Measurements from ENCODE around the gene ZC3H4.

DNA sequence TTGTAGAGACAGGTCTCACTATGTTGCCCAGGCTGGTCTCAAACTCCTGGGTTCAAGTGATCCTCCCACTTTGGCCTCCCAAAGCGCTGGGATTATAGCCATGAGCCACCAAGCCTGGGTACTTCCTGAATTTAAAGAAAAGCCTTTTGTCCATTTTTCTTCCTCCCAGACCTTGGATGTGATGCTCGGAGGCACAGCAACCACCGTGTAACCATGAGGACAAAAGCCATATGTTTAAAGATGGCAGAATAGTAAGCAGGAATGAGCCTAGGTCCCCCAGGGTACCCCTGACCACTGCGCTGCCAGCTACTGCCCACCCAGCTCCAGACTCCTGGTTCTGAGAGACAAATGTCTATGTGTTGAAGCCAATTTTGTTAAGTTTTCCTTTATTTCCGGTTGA lies 31.1 kb downstream of the ZC3H4 start:
- TF ChIP-seq CREB1 (CRISPR knock-in tag; IDR thresholded peaks at IDR 0.05; ENCODE audit: low read depth) (no peak), POLR2AphosphoS5 (IDR thresholded peaks at IDR 0.05; ENCODE audit: low read depth) (no peak), EZH2 (IDR thresholded peaks at IDR 0.05; ENCODE audit: low read depth, unreplicated experiment) (no peak), EZH2phosphoT487 (IDR thresholded peaks at IDR 0.05; ENCODE audit: unreplicated experiment) (no peak), JUNB (IDR thresholded peaks at IDR 0.05; ENCODE audit: unreplicated experiment) (no peak), NANOG (IDR thresholded peaks at IDR 0.05; ENCODE audit: borderline replicate concordance) (no peak)
- TF ChIP-seq, protein P1, sequence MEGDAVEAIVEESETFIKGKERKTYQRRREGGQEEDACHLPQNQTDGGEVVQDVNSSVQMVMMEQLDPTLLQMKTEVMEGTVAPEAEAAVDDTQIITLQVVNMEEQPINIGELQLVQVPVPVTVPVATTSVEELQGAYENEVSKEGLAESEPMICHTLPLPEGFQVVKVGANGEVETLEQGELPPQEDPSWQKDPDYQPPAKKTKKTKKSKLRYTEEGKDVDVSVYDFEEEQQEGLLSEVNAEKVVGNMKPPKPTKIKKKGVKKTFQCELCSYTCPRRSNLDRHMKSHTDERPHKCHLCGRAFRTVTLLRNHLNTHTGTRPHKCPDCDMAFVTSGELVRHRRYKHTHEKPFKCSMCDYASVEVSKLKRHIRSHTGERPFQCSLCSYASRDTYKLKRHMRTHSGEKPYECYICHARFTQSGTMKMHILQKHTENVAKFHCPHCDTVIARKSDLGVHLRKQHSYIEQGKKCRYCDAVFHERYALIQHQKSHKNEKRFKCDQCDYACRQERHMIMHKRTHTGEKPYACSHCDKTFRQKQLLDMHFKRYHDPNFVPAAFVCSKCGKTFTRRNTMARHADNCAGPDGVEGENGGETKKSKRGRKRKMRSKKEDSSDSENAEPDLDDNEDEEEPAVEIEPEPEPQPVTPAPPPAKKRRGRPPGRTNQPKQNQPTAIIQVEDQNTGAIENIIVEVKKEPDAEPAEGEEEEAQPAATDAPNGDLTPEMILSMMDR (conservative IDR thresholded peaks at IDR 0.05; ENCODE audit: low read depth in 2 of 2) = no peak
- TF ChIP-seq, protein P2, sequence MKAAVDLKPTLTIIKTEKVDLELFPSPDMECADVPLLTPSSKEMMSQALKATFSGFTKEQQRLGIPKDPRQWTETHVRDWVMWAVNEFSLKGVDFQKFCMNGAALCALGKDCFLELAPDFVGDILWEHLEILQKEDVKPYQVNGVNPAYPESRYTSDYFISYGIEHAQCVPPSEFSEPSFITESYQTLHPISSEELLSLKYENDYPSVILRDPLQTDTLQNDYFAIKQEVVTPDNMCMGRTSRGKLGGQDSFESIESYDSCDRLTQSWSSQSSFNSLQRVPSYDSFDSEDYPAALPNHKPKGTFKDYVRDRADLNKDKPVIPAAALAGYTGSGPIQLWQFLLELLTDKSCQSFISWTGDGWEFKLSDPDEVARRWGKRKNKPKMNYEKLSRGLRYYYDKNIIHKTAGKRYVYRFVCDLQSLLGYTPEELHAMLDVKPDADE (IDR thresholded peaks at IDR 0.05) = no peak
- TF ChIP-seq, protein P3, sequence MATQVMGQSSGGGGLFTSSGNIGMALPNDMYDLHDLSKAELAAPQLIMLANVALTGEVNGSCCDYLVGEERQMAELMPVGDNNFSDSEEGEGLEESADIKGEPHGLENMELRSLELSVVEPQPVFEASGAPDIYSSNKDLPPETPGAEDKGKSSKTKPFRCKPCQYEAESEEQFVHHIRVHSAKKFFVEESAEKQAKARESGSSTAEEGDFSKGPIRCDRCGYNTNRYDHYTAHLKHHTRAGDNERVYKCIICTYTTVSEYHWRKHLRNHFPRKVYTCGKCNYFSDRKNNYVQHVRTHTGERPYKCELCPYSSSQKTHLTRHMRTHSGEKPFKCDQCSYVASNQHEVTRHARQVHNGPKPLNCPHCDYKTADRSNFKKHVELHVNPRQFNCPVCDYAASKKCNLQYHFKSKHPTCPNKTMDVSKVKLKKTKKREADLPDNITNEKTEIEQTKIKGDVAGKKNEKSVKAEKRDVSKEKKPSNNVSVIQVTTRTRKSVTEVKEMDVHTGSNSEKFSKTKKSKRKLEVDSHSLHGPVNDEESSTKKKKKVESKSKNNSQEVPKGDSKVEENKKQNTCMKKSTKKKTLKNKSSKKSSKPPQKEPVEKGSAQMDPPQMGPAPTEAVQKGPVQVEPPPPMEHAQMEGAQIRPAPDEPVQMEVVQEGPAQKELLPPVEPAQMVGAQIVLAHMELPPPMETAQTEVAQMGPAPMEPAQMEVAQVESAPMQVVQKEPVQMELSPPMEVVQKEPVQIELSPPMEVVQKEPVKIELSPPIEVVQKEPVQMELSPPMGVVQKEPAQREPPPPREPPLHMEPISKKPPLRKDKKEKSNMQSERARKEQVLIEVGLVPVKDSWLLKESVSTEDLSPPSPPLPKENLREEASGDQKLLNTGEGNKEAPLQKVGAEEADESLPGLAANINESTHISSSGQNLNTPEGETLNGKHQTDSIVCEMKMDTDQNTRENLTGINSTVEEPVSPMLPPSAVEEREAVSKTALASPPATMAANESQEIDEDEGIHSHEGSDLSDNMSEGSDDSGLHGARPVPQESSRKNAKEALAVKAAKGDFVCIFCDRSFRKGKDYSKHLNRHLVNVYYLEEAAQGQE (IDR thresholded peaks at IDR 0.05; ENCODE audit: unreplicated experiment) = no peak
- TF ChIP-seq, protein P4, sequence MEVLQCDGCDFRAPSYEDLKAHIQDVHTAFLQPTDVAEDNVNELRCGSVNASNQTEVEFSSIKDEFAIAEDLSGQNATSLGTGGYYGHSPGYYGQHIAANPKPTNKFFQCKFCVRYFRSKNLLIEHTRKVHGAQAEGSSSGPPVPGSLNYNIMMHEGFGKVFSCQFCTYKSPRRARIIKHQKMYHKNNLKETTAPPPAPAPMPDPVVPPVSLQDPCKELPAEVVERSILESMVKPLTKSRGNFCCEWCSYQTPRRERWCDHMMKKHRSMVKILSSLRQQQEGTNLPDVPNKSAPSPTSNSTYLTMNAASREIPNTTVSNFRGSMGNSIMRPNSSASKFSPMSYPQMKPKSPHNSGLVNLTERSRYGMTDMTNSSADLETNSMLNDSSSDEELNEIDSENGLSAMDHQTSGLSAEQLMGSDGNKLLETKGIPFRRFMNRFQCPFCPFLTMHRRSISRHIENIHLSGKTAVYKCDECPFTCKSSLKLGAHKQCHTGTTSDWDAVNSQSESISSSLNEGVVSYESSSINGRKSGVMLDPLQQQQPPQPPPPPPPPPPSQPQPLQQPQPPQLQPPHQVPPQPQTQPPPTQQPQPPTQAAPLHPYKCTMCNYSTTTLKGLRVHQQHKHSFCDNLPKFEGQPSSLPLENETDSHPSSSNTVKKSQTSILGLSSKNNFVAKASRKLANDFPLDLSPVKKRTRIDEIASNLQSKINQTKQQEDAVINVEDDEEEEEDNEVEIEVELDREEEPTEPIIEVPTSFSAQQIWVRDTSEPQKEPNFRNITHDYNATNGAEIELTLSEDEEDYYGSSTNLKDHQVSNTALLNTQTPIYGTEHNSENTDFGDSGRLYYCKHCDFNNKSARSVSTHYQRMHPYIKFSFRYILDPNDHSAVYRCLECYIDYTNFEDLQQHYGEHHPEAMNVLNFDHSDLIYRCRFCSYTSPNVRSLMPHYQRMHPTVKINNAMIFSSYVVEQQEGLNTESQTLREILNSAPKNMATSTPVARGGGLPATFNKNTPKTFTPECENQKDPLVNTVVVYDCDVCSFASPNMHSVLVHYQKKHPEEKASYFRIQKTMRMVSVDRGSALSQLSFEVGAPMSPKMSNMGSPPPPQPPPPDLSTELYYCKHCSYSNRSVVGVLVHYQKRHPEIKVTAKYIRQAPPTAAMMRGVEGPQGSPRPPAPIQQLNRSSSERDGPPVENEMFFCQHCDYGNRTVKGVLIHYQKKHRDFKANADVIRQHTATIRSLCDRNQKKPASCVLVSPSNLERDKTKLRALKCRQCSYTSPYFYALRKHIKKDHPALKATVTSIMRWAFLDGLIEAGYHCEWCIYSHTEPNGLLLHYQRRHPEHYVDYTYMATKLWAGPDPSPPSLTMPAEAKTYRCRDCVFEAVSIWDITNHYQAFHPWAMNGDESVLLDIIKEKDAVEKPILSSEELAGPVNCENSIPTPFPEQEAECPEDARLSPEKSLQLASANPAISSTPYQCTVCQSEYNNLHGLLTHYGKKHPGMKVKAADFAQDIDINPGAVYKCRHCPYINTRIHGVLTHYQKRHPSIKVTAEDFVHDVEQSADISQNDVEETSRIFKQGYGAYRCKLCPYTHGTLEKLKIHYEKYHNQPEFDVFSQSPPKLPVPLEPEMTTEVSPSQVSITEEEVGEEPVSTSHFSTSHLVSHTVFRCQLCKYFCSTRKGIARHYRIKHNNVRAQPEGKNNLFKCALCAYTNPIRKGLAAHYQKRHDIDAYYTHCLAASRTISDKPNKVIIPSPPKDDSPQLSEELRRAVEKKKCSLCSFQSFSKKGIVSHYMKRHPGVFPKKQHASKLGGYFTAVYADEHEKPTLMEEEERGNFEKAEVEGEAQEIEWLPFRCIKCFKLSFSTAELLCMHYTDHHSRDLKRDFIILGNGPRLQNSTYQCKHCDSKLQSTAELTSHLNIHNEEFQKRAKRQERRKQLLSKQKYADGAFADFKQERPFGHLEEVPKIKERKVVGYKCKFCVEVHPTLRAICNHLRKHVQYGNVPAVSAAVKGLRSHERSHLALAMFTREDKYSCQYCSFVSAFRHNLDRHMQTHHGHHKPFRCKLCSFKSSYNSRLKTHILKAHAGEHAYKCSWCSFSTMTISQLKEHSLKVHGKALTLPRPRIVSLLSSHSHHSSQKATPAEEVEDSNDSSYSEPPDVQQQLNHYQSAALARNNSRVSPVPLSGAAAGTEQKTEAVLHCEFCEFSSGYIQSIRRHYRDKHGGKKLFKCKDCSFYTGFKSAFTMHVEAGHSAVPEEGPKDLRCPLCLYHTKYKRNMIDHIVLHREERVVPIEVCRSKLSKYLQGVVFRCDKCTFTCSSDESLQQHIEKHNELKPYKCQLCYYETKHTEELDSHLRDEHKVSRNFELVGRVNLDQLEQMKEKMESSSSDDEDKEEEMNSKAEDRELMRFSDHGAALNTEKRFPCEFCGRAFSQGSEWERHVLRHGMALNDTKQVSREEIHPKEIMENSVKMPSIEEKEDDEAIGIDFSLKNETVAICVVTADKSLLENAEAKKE (CRISPR knock-in tag; IDR thresholded peaks at IDR 0.05) = no peak
